Measurements from ENCODE around the gene INO80C.
"Not testable (repeated sequence)": the region's sequence is repeated elsewhere in the genome, so short reads cannot be mapped to it uniquely, and the experiment has no call there.

The INO80C gene

GRCh38 chr18:35463827-35464226 lies 33.9 kb downstream of the INO80C start:
- DNase-seq (ENCODE audit: low read depth in 1 of 2, low spot score in 1 of 2) = no peak

GRCh38 chr18:35463050-35463449 lies 34.7 kb downstream of the INO80C start:
- no peak for DNase-seq (ENCODE audit: low read depth in 1 of 2, low spot score in 1 of 2)

- DNase-seq (ENCODE audit: low read depth in 1 of 2, low spot score in 1 of 2) = no peak
Observed at GRCh38 chr18:35460736-35461161, 37.0 kb downstream of the INO80C start.

GRCh38 chr18:35459997-35460396 lies 37.8 kb downstream of the INO80C start:
- DNase-seq (ENCODE audit: low read depth in 1 of 2, low spot score in 1 of 2) = no peak

GRCh38 chr18:35458677-35459441 lies 38.9 kb downstream of the INO80C start:
- DNase-seq (ENCODE audit: low read depth in 1 of 2, low spot score in 1 of 2) = no peak

DNA sequence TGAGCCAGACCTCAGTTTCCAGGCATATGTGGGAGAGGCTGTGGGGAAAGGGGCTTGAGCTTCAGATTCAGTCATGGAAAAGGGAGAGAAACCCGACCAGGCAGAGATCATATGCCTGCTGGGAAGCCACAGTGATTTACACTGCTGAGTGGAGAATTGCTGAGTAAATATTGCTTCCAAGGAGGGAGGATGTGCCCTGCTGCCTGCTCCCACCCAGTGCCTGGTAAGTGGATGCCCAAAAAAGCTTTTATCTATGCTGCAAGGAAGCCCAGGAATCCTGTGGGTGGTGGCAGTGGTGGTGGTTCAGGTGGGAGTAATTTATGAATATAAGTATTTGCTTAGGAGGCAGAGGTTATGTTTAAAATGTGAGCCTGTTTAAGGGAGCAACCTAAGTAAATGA lies 39.5 kb downstream of the INO80C start:
- DNase-seq (ENCODE audit: low read depth in 1 of 2, low spot score in 1 of 2) = no peak

DNA sequence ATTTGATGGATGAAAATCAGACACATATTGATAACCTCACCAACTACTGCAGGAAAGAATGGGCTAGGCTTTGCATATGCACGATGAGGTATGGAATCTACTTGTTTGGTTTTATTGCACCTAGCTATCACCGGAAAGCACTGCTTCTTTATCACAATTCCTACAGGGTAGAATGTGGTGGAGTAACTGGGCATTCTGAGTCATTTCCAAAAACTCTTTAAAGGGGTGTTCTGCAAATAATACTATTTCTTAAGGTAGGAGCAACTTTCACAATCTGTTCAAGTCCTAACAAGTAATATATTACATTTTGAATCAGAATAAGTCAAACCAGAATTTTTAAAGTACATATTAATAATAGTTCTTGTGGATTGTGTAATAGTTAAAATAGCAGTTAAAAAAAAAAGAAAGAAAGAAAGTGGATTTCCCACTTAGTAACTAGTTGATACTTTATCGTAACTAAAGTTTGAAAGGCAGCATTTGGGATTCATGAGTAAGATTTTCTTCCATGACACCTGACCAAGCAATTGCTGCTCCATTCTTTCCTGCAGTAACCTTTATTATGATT lies 40.5 kb downstream of the INO80C start:
- DNase-seq (ENCODE audit: low read depth in 1 of 2, low spot score in 1 of 2) = no peak

- no peak for DNase-seq (ENCODE audit: low read depth in 1 of 2, low spot score in 1 of 2)
Observed at GRCh38 chr18:35455926-35456763, 41.6 kb downstream of the INO80C start.

DNA sequence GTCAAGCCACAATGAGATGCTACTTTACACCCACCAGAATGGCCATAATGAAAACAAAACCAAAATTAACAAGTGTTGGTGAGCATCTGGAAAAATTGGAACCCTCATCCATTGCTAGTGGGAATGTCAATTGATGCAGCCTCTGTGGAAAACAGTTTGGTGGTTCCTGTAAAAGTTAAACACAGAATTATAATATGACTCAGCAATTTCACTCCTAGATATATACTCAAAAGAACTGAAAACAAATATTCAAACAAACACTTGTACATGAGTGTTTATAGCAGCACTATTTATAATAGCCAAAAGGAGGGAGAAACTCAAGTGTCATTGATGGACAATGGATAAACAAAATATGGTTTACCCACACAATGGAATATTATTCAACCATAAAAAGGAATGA lies 43.0 kb downstream of the INO80C start:
- DNase-seq (ENCODE audit: low read depth in 1 of 2, low spot score in 1 of 2) = no peak

DNA sequence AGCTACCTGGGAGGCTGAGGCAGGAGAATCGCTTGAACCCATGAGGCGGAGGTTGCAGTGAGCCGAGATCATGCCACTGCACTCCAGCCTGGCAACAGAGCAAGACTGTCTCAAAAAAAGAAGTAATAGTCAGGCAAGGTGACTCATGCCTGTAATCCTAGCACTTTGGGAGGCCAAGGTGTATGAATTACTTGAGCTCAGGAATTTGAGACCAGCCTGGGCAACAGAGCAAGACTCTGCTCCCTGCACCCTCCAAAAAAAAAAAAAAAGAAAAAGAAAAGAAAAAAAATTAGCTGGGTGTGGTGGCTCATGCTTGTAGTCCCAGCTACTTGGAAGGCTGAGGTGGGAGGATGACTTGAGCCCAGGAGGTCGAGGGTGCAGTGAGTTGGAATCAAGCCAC lies 44.7 kb downstream of the INO80C start:
- not testable (repeated sequence) for DNase-seq (ENCODE audit: low read depth in 1 of 2, low spot score in 1 of 2)

DNA sequence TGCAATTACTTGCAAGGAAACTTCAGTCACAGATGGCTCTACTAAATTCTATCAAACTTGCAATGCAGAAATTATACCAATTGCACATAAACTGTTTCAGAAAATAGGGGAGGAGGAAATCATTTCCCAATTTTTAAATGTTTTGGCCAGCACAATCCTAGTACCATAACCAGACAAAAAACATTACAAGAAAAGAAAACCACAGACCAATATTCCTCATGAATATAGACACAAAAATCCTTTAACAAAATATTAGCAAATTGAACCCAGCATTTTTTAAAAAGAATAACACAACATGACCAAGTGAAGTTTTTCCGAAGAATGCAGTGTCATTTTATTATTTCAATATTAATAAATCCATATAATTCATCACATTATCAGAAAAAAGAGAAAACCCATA lies 45.8 kb downstream of the INO80C start:
- DNase-seq (ENCODE audit: low read depth in 1 of 2, low spot score in 1 of 2) = no peak

- DNase-seq (ENCODE audit: low read depth in 1 of 2, low spot score in 1 of 2) = no peak
Observed at GRCh38 chr18:35451032-35451431, 46.7 kb downstream of the INO80C start.

DNA sequence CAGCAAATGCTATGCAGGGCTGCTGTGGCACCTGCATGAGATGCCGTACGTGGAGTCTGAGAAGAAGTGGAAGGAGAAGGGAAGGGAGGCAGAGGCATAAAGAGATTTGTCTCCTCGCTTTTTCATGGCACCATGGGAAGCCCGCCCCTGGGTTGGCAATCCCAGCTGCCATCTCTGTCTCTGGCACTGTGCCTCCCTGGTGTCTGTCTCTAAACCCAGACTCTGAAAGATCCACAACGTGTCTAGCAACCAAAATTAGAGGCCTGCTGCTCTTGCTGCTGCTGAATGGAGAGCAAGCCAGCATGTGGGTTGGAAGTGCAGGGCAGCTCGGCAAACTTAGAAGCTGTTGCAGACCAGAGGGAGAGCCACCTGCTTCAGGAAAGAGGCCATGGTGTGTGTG lies 53.1 kb downstream of the INO80C start:
- no peak for DNase-seq (ENCODE audit: low read depth in 1 of 2, low spot score in 1 of 2)

GRCh38 chr18:35443847-35444246 lies 53.9 kb downstream of the INO80C start:
- DNase-seq (ENCODE audit: low read depth in 1 of 2, low spot score in 1 of 2) = no peak

DNA sequence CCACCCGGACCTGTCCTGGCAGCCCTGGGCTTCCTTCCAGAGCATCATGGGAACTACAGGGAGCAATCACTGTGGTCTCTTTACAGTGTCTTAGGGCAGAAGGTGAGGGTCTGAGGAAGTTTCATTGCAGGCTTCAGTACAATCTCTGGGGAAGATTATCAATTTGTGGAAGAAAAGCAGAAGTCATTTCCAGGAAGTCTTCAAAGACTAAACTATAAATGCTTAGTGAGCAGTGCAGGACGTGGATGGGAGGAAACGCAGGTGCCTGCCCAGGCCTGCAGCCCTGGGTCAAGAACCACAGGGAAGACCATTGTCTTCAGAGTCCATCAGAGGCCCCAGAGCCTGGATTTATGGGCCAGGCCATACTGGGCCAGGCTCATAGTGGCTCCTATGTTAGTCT lies 54.3 kb downstream of the INO80C start:
- no peak for DNase-seq (ENCODE audit: low read depth in 1 of 2, low spot score in 1 of 2)

- no peak for DNase-seq (ENCODE audit: low read depth in 1 of 2, low spot score in 1 of 2)
Observed at GRCh38 chr18:35442701-35443100, 55.1 kb downstream of the INO80C start.

GRCh38 chr18:35441857-35442595 lies 55.7 kb downstream of the INO80C start:
- no peak for DNase-seq (ENCODE audit: low read depth in 1 of 2, low spot score in 1 of 2)

DNA sequence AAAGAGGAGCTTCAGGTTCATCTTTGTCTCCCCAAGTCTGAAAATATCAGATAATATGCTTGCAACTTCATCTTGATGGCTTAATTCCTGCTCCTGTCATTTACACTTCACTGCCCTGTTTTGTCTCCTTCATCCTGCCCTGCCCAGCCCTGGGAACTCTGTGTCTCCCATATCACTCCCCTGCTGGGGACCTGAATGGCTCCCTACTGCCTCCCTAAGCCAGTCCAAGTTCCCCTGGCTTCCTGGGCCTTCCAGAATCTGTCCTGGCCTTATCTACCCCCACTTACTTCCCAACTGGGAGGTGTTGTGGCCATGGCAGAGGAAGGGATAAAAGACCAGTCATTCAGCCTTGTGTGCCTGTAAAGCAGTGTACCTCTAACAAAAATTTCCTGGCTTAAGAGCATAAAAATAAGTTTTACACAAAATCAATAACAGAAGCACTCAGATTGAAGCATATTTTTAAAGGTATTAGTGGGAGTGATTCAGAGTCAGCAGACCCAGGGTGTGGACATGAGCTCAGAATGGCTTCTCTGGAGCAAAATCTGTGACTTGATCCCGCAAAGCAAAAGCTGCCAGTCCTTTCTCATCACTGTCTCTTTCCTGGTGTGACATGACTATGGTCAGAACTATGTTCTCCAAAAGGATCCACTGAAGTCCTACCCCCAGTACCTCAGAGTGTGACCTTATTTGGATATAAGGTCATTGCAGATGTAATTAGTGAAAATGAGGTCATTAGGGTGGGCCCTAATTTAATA lies 59.1 kb downstream of the INO80C start:
- no peak for DNase-seq (ENCODE audit: low read depth in 1 of 2, low spot score in 1 of 2)

DNA sequence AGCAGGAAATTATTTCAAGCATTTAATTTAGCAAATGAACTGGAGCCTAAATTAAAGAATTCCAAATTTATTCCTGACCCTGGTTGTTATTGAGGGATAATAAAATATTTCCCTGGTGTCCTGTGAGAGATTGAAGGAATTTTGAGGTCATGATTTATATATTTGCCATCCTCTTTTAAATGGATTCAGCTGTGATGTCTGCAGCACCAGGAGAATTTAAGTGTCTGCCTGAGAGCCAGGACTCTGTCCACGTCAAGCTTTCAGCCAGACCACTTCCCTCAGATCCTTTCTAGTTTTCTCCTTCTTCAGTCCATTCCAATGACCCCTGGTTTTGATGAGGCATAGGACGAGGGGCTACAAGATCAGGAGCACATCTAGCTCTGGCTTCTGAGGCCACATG lies 59.9 kb downstream of the INO80C start:
- DNase-seq (ENCODE audit: low read depth in 1 of 2, low spot score in 1 of 2) = no peak

GRCh38 chr18:35436076-35436649 lies 61.6 kb downstream of the INO80C start:
- DNase-seq (ENCODE audit: low read depth in 1 of 2, low spot score in 1 of 2) = no peak

Measured in activated T-helper 1 cell treated with anti-CD3 and anti-CD28 coated beads, Interleukin-2, amount 50 U/mL, for 16 hours (primary cell).